Measurements from ENCODE around the gene DBH. TPM values are rescaled to one million over a fixed set of nuclear protein-coding genes. Genes with fewer than 3 reads are reported as not detected.

The DBH gene
- total RNA-seq, 1 donor, result not detected

DNA sequence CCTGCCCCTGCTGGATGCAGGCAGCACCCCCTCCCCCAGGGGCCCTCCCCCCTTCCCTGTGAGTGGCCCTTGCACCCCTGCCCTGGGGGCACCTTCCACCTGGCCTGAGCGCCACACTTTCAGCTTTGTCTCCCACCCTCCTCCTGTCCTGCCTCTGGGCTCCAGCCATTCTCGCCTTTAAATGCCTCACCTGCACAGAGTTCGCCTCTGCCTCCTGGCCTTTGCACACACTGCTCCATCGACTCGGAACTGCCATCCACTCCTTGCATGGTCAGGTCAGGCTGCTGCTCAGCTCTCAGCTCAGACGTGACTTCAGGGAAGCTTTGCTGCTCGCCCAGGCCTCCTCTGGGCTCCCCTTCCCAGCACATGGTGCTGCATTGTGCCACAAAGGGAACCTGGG lies 37.2 kb upstream of the DBH start:
- no peak overlapping the region for H3K4me3 ChIP-seq (ENCODE audit: low read depth, low read length)
- no peak for DNase-seq (ENCODE audit: low read depth)
- TF ChIP-seq CTCF (IDR thresholded peaks at IDR 0.05; ENCODE audit: insufficient read depth, low read length), result no peak

- TF ChIP-seq CTCF (IDR thresholded peaks at IDR 0.05; ENCODE audit: insufficient read depth, low read length), result no peak
- DNase-seq (ENCODE audit: low read depth), result no peak
- H3K4me3 ChIP-seq (ENCODE audit: low read depth, low read length), result no peak overlapping the region
These were observed 36.5 kb upstream of the DBH start for GRCh38 chr9:133599470-133600173.

DNA sequence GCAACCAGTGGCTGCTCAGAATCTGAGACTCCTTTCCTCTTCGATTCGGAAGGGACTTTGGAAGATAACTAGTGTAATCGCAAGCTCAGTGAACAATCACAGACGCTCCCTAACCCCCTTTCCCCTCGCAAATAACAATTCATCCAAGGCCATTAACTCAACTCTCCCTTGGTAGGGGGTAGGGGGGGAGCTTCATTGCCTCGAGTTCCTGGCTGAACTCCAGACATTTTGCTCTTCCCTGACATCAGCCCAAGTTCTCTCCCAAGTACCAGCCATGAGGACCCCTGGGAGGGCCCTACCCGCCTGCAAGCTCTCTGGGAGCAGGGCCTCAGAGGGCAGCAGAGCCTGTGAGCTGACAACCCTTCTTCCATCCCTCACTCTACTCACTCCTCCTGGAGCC lies 35.4 kb upstream of the DBH start:
- no peak overlapping the region for H3K4me3 ChIP-seq (ENCODE audit: low read depth, low read length)
- TF ChIP-seq CTCF (IDR thresholded peaks at IDR 0.05; ENCODE audit: insufficient read depth, low read length), result no peak
- no peak for DNase-seq (ENCODE audit: low read depth)

GRCh38 chr9:133601746-133602145 lies 34.4 kb upstream of the DBH start:
- DNase-seq (ENCODE audit: low read depth), result no peak
- no peak overlapping the region for H3K4me3 ChIP-seq (ENCODE audit: low read depth, low read length)
- no peak for TF ChIP-seq CTCF (IDR thresholded peaks at IDR 0.05; ENCODE audit: insufficient read depth, low read length)

DNA sequence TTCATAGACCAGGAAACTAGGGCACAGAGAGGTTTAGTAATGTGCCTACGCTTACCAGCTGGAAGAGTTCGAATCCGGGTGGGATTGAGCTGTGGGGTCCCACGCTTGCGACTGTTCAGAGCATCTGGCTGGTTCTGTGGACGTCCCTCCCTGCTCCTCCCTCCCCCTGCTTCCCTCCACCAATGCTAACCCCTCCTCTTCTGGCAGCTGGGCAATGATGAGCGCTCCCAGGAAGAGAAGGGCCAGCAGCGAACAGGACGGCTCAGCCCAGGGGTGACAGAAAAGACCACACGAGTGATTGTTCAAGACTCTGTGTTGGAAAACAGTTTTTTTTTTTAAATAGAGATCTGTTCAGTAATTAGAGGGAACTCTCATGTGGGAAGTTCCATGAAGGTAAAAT lies 33.9 kb upstream of the DBH start:
- DNase-seq (ENCODE audit: low read depth), result no peak
- TF ChIP-seq CTCF (IDR thresholded peaks at IDR 0.05; ENCODE audit: insufficient read depth, low read length), result no peak
- H3K4me3 ChIP-seq (ENCODE audit: low read depth, low read length), result no peak overlapping the region

DNA sequence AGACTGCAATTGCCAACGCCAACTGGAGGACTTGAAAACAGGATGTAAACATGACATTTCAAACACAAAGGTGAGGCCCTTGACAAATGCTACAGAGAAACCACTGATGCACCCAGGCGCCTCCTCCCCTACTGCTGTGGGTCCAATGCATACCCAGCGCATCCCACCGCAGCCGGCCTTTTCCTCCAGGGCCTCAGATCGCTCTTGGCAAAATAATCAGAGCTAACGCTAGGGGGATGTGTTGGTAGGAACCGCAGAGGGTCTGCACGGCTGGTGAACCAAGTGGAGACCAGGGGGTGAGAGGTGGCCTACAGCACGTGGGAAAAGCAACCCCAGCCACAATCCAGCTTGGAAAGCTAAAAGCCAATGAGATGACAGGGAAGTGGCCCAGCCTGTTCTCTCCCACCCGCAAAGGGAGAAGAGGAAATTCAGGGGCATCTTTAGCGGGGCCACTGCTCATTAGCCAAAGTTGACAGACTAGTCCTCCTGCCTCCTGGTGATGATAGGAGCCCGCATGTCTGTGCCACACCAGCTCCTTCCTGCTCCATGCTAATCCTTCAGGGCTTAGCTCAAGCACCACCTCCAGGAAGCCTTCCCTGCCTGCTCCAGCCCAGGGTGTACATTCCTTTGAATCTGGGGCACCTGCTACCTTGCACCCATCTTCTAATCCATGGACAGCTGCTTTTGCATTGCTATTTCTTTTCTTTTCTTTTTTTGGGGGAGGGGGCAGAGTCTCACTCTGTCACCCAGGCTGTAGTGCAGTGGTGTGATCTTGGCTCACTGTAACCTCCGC lies 32.8 kb upstream of the DBH start:
- no peak overlapping the region for H3K4me3 ChIP-seq (ENCODE audit: low read depth, low read length)
- DNase-seq (ENCODE audit: low read depth), result no peak
- TF ChIP-seq CTCF (IDR thresholded peaks at IDR 0.05; ENCODE audit: insufficient read depth, low read length), result no peak
